Jurkat, Clone E6-1 (cell line): Measurements from ENCODE around the gene RRN3.
"Not testable (repeated sequence)": the region's sequence is repeated elsewhere in the genome, so short reads cannot be mapped to it uniquely, and the experiment has no call there.

Source experiments
- DNase-seq: peaks from one replicate; pipeline ENCODE4 v3.0.0-alpha.2; 2011; ENCODE audit warnings: low read depth, low spot score
- H3K4me3 ChIP-seq: 2 replicates; pipeline ENCODE4 v1.5.1; 2011; ENCODE audit warnings: mild to moderate bottlenecking, low read length, control low read depth, moderate library complexity

RRN3 gene

GRCh38 chr16:15015671-15016070 lies 78.4 kb downstream of the RRN3 start:
- DNase-seq, H3K4me3 ChIP-seq: not testable (repeated sequence)

GRCh38 chr16:15012941-15013340 lies 81.1 kb downstream of the RRN3 start:
- not testable (repeated sequence) for DNase-seq, H3K4me3 ChIP-seq
